Measurements from ENCODE around the gene PLOD1.
A peak's percentile ranks its signal among the peaks of the same experiment; 100 is the strongest.
"Not testable (repeated sequence)": the region's sequence is repeated elsewhere in the genome, so short reads cannot be mapped to it uniquely, and the experiment has no call there.

Gene PLOD1

GRCh38 chr1:12008355-12008754 lies 73.8 kb downstream of the PLOD1 start:
- not testable (repeated sequence) for DNase-seq

- no peak for DNase-seq
Measured at GRCh38 chr1:12009318-12009947, 74.9 kb downstream of the PLOD1 start.

DNA sequence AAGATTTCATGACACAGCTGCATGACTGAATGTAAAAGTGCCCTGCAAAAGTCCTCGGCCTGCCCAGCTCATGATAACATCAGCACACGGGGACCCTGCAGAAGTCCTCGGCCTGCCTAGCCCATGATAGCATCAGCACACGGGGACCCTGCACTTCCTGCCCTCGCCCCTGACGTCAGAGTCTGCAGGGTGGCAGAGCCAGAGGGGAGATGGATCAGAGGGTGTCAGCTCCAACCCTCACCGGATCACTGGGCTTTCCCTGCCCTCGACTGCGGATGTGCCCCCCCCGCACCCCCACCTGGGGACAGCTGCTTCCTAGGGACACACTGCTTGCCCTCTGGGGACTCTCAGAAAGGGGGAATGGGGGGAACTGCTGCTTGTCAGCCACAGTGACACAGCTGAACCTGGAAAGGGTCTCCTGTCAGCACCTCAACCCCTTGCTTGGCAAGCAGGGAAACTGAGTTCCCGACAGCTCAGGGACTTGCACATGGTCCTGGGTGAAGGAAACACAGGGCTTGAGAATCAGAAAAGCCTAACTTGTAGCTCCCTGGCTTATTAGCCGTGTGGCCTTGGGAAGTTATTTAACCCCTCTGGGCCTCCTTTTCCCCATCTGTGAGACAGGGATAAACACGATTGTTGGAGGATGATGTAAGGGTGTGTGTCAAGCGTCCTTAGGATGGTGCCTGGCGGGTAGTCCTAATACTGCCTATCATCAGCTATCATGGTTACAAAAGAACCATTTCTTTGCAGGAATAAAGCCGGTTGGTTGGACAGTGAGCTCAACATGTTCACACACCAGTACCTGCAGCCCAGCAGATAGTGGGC lies 76.4 kb downstream of the PLOD1 start:
- DNase-seq, result no peak

GRCh38 chr1:12011998-12012397 lies 77.5 kb downstream of the PLOD1 start:
- DNase-seq, result no peak

- no peak for DNase-seq
Measured at GRCh38 chr1:12012560-12013316, 78.2 kb downstream of the PLOD1 start.

- no peak for DNase-seq
Measured at GRCh38 chr1:12014141-12014991, 79.8 kb downstream of the PLOD1 start.

DNA sequence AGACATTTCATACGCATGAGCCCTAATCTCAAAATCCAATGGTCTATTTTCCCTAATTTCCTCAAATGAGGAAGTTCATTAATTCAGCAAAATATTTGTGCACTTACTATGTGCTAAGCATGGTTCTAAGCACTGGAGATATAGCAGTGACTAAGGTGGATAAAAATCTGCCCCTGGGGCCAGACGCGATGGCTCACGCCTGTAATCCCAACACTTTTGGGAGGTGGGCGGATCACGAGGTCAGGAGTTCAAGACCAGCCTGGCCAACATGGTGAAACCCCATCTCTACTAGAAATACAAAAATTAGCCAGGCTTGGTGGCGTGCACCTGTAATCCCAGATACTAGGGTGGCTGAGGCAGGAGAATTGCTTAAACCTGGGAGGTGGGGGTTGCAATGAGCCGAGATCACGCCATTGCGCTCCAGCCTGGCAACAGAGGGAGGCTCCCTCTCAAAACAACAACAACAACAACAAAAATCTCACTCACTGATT lies 80.5 kb downstream of the PLOD1 start:
- no peak for DNase-seq

DNA sequence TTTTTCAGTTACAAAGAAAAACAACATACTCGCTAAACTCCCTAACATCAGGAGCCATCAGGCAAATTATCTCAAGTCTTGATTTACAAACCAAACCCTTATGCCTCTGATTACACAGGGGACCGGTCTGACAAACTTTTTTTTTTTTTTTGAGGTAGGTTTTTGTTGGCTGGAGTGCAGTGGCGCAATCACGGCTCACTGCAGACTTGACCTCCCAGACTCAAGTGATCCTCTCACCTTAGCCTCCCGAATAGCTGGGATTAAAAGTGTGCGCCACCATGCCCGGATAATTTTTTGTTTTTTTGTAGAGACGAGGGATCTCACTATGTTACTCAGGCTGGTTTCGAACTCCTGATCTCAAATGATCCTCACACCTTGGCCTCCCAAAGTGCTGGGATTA lies 81.0 kb downstream of the PLOD1 start:
- DNase-seq, result no peak

DNA sequence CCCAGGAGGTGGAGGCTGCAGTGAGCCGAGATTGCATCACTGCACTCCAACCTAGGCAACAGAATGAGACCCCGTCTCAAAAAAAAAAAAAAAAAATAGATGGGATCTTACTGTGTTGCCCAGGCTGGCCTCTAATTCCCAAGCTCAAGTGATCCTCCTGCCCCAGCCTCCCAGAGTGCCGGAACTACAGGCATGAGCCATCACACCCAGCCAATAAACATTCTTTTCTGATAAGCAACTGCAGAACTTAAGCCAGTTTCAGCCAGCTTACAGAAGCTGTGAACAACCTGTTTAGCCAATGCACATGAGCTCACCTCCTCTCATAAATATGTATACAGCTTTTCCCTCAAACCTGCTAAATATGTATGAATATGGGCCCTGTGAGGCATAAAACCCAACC lies 81.7 kb downstream of the PLOD1 start:
- DNase-seq, result no peak

GRCh38 chr1:12019858-12020509 lies 85.5 kb downstream of the PLOD1 start:
- DNase-seq, result peak; percentile 72 to 82 (median 74)

DNA sequence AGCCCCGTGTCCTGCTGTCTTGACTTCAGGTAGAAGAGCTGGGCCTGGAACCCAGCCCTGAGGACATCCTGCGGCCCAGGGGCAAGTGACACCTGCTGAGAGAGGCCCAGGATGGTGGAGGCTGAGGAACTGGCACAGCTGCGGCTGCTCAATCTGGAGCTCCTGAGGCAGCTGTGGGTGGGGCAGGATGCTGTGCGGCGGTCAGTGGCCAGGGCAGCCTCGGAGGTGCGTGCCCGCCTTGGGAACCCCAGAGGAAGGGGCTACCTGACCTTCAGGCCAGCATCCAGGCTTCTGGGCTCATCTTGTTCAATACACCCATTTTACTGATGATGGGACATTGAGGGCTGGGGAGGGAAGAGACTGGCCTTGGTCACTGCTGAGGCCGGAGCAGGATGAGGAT lies 87.1 kb downstream of the PLOD1 start:
- no peak for DNase-seq

- DNase-seq, result no peak
Measured at GRCh38 chr1:12022036-12022435, 87.5 kb downstream of the PLOD1 start.

Data from suppressor macrophage treated with lipopolysaccharide for 1 hour (primary cell).